Activated CD8-positive, alpha-beta memory T cell treated with anti-CD3 and anti-CD28 coated beads for 36 hours (primary cell): ENCODE measurements around the gene STX3. TPM values are rescaled to one million over a fixed set of nuclear protein-coding genes. Genes with fewer than 3 reads are reported as not detected.

Source experiments
- CTCF ChIA-PET: fragments of 350-600 bp; sonication (Branson Sonifier 250); formaldehyde crosslinking; loops from one replicate; lab custom pipeline; 2021; ENCODE audit warnings: antibody characterized with exemption; lab: Charles Lee
- POLR2A ChIA-PET: fragments of 350-600 bp; sonication (Branson Sonifier 250); formaldehyde crosslinking; loops from one replicate; lab custom pipeline; 2021; ENCODE audit warnings: antibody characterized with exemption; lab: Charles Lee
- total RNA-seq, 2 experiments: library from RNA; stranded (reverse); gene quantifications; one replicate each; pipeline ENCODE4 v1.2.3, GENCODE V29; 2021

STX3 gene
- total RNA-seq, 2 experiments from 2014 or later, result 8.8 to 9.4 TPM

- ChIA-PET CTCF (interaction anchor here (0.6 to 4.8 kb wide), 4 partner anchors 30 to 408 kb away, joined by 3 to 31 read pairs (median 11); partner anchors contain the start of gene MRPL16), POLR2A (interaction anchor here (1.0 kb wide), 1 partner anchor 199 kb away, joined by 3 read pairs; no protein-coding TSS in a partner anchor)
Observed at GRCh38 chr11:59755701-59756557, 753 bp downstream of the STX3 start.

GRCh38 chr11:59756558-59756840, 1.3 kb downstream of the STX3 start:
- POLR2A ChIA-PET, result no interaction called here
- CTCF ChIA-PET, result interaction anchor here (0.6 to 4.8 kb wide), 2 partner anchors 44 to 408 kb away, joined by 3 to 31 read pairs; no protein-coding TSS in a partner anchor

DNA sequence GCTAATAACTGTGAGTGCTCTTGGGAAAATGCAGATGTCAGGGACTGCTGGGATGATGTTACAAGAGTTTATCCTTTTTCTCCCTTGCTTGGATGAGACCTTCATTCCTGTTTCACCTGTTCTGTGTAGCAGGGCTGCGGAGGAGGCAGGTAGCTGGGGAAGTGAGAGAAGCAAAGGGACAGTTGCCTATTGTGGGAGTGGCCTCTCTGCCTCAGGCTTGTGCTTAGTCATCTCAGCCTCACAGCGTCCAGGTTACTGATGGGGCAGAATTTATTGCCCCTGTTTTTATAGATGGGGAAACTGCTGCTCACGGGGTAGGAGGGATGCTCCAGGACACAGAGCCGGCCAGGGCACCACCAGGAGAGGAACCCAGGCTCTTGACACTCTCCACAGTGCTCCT, 1.7 kb downstream of the STX3 start:
- ChIA-PET POLR2A (no interaction called here), CTCF (interaction anchor here (4.8 kb wide), 1 partner anchor 43 kb away, joined by 31 read pairs; no protein-coding TSS in a partner anchor)

GRCh38 chr11:59758401-59759037, 3.3 kb downstream of the STX3 start:
- ChIA-PET CTCF (no interaction called here), POLR2A (no interaction called here)

DNA sequence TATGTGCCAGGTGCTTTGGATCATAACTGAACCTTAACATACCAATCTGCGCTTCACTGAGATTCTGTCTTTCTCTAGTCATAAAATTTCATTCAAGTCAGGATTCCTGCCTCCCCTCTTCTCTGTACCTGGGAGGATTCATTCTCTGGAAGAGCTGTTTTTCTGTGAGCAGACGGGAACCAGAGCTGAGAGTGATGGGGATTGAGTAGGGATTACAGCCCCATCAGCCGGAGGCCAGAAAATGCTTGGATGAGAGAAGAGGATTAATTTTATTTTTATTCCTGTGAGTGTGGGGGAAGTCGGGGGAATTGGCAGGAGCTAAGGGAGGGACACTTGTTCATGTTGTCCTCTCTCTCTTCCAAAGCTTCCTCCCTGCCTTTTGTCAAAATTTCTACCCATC, 4.7 kb downstream of the STX3 start:
- ChIA-PET CTCF (interaction anchor here (1.0 kb wide), 1 partner anchor 42 kb away, joined by 3 read pairs; no protein-coding TSS in a partner anchor), POLR2A (no interaction called here)

- POLR2A ChIA-PET, result no interaction called here
- CTCF ChIA-PET, result no interaction called here
Observed at GRCh38 chr11:59760771-59761170, 5.6 kb downstream of the STX3 start.

DNA sequence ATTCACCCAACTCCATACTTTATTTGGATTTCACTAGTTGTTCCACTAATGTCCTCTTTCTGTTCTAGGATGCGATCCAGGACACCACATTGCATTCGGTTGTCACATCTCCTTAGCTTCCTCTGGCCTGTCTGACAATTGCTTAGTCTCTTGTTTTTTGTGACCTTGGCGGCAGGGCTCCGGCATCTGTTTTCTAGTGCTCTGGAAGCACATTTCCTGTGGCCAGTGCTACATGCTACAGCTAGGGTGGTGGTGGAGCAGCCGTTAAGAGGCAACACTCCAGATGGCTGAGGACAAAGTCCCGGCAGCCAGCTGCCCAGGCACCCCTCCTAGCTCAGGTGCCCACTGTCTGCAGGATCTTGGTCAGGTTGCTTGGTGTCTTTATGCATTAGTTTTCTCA, 6.8 kb downstream of the STX3 start:
- POLR2A ChIA-PET, result no interaction called here
- CTCF ChIA-PET, result no interaction called here

DNA sequence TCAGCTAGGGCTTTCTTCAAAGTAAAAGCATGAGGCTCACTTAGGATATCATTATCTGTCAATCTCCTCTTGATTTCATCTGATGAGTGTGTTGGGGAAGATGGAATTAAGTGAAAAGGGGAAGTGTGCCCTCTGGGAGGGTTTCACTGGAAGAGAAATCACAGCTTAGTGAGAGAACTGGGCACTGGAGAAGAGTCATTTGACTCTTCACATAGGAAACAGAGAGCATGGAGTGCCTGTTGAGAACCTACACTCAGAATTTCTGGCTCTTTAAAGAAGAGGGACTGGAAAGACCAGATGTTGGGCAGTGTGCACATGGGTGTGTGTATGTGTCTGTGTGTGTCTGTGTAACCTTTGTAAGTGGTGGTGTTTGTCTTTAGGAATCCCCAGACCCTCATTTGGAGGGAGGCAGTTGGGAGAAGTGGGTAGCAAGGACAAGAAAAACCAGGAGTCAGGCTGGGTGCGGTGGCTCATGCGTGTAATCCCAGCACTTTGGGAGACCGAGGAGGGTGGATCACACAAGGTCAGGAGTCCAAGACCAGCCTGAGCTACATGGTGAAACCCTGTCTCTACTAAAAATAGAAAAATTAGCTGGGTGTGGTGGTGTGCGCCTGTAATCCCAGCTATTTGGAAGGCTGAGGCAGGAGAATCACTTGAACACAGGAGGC, 10.0 kb downstream of the STX3 start:
- ChIA-PET CTCF (no interaction called here), POLR2A (no interaction called here)

DNA sequence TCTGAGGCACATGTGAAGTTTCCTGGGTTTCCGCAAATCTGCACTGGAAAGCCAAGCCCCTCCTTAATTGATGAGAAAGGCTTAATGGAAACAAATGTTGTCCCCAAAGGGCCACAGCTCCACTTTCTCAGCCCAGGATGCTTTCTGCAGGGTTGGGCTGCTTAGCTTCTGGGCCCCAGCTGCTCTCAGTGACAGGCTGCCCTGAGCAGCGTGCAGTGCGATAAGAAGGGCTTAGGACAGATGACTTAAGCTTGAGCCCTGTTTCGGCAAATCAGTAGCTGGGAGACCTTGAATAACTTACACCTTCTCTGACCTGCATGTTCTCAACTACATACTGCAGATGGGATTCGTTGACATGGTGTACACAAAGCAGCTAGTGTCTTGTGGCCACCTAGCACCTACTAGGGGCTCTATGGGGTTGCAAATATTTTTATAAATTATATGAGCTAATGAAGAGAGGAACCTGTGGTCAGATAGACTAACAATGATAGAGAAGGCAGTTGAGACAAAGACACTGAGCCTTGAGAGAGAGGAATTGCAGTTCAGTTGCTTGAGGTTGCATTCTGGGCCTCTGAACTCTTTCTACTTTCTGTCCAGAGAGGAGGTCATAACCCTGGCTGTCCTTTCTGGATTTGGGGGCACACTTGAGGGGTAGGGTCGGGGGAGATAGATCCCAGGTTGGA, 11.5 kb downstream of the STX3 start:
- POLR2A ChIA-PET, result no interaction called here
- CTCF ChIA-PET, result no interaction called here

DNA sequence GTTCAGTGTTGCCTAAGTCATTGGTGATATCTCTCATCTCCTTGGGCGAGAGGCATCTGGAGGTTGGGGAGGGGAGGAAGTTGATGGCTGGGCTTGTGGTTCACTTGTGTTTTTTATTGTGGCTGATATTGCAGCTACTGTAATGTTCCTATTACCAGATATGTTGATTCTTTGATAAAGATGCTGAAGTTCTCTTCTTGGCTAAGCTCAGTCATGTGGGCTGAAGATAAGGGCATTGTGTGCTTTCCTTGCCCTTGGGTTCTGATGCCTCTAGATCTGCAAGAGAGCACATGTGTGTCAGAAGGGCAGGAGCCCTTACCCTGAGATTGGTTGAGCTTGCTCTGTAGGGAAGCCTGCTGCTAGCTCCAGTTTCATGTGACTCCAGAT, 12.0 kb downstream of the STX3 start:
- ChIA-PET CTCF (no interaction called here), POLR2A (no interaction called here)

DNA sequence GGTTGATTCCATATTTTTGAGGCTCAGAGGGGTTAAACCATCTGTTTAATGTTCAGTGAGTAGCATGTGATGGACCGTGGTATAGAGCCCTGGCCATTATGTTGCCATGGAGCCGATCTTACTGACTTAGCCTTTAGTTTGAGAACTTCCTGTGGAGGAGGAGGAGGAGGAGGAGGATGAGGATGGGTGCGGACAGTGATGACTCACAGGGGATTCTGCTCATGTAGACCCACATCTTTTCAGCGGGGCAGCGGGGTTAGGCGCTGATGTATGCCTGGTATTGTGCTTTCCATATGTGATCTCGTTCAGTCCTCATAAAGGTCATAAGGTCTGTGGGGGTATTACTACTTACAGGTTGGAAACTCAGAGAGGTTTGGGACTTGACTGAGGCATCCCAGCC, 13.9 kb downstream of the STX3 start:
- POLR2A ChIA-PET, result no interaction called here
- CTCF ChIA-PET, result no interaction called here

DNA sequence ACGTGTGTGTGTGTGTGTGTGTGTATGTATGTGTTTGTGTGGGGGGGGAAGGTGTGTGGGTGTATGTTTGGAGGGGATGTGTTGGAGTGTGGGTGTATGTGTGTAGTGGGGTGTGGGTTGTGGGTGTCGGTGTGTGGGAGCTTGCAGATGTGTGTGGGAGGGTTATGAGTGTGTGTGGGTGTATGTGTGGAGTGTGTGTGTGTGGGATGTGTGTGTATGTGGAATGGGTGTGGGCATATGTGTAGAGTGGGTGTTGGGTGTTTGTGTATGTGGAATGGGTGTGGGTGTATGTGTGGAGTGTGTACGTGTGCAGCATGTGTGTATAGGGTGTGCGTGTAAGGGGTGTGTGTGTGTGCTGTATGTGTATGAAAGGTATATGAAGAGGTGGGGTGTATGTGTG, 14.7 kb downstream of the STX3 start:
- ChIA-PET CTCF (no interaction called here), POLR2A (no interaction called here)

- ChIA-PET POLR2A (no interaction called here), CTCF (interaction anchor here (0.5 kb wide), 1 partner anchor 58 kb away, joined by 3 read pairs; no protein-coding TSS in a partner anchor)
Observed at GRCh38 chr11:59770319-59770718, 15.1 kb downstream of the STX3 start.

- ChIA-PET POLR2A (no interaction called here), CTCF (interaction anchor here (0.5 kb wide), 1 partner anchor 59 kb away, joined by 3 read pairs; no protein-coding TSS in a partner anchor)
Observed at GRCh38 chr11:59770869-59771268, 15.7 kb downstream of the STX3 start.

DNA sequence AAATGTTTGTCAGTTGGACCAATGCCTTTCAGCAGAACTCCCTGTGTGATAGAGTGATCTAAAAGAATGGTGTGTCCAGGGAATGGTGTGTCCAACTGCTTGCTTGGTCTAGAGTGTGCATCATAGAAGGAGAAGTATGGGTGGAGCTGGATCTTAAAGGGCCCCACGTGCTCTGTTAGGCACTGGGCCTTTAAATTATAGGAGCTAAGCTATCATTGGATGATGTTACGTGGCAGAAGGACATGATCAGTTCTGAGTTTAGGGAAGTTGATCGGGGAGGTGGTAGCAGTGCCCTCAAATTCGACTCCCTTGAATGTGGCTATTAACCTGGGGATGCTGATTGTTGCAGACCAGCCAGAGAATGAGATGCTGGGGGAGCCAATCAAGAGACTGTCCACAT, 16.4 kb downstream of the STX3 start:
- ChIA-PET CTCF (no interaction called here), POLR2A (no interaction called here)

DNA sequence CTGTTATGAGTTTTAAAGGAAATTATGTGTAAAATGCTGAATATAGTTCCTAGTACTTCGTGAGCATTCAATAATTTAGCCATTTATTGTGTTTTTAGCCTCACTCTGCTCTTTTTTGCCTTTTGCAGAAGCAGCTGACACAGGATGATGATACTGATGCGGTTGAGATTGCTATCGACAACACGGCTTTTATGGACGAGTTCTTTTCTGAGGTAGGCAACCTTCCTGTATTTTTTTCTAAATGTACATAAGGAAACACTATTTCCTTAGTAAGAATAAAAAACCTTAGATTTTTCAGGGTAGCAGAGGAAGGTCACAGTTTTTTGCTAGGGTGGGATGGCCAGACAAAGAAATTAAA, 17.9 kb downstream of the STX3 start:
- POLR2A ChIA-PET, result no interaction called here
- CTCF ChIA-PET, result no interaction called here

DNA sequence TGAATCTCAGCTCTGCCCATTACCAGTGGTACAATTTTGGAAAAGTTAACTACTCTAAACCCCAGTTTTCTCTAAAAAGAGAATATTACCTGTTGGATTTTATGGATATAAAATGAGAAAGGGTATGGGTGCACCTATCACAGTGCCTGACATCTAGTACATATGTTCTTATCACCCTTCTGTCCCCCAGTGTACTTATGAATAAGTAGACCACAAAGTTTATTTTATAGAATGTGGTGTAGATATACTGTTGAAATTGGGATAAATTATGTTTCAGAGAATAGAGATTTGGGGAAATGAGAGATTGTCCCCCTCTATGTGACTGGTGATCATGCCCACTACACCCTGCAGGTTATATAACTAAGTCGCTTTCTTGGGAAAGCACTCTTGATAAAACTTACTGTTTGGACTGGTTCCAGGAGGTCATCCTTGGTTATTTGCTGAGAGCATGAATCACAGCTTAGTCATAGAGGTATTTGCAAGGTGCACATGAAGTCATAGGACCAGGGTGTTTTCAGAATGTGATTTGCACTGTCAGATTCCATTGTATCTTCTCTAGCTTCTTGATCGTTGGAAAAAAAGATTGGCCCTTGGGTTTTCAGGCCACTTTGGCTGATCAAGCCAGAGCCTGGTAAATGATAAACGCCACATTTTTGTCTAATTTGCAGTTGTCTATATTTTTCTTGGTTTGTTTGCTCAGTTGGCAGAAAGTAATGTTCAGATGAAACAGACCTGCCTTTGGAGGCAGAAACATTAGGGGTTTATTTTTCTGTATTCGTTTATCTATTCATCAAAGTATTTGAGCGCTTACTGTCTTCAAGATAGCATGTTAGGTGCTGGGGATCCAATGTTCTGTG, 21.3 kb downstream of the STX3 start:
- CTCF ChIA-PET, result no interaction called here
- POLR2A ChIA-PET, result no interaction called here

DNA sequence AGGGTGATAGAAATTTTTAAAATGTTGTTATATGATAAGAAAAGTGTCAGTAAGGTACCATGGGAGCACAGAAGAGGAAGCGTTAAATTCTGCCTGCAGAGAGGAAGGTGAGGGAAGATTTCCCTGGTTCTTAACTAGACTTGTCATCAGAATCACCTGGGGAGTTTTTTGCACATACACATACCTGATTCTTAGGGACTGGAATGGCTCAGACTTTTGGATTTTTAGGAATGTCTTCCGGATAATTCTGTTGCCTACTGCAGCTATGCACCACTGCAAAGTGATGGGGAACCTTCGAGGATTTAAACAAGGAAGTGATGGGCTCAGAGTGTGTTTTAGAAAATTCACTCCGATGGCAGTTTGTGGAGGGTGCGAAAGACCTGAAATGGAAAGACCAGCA, 21.9 kb downstream of the STX3 start:
- POLR2A ChIA-PET, result no interaction called here
- CTCF ChIA-PET, result no interaction called here

DNA sequence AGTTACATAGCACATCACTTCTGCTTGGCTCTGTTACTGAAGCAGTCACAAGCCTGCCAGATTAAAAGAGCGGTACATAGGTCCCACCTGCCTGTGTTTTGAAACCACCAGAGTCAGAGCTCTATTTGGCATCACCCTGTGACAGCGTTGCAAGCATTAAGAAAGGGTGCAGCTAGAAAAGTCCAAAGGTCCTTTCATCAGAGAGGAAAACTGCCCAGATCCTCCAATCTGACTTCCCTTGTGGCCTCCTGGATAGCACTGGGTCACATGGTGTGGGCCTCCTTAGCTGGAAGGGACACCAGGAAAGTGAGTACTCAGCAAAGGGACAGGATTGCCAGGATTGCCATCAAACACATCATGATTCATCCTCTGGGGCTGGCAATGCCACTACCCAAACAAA, 22.9 kb downstream of the STX3 start:
- ChIA-PET CTCF (no interaction called here), POLR2A (no interaction called here)
